Activated CD4-positive, alpha-beta T cell treated with anti-CD3 and anti-CD28 coated beads for 36 hours (primary cell): ENCODE results near the gene GHRL. TPM values are rescaled to one million over a fixed set of nuclear protein-coding genes. Genes with fewer than 3 reads are reported as not detected.

Source experiments
- ATAC-seq: fragments of 200-7000 bp; cut with Tn5 transposase; one replicate; pipeline ENCODE4 v1.10.0; 2021; ENCODE audit warnings: mild to moderate bottlenecking, moderate library complexity
- CTCF ChIA-PET: fragments of 350-600 bp; sonication (Branson Sonifier 250); formaldehyde crosslinking; loops from one replicate; lab custom pipeline; 2021; ENCODE audit warnings: antibody characterized with exemption; lab: Charles Lee
- POLR2A ChIA-PET: fragments of 350-600 bp; sonication (Branson Sonifier 250); formaldehyde crosslinking; loops from one replicate; lab custom pipeline; 2021; ENCODE audit warnings: antibody characterized with exemption, inconsistent platforms; lab: Charles Lee
- DNase-seq: peaks from one replicate; pipeline ENCODE4 v3.0.0-alpha.2; 2020
- H3K27ac Mint-ChIP-seq: one replicate; pipeline ENCODE4 v1.8.0; 2021; ENCODE audit warnings: mixed read lengths
- H3K27me3 Mint-ChIP-seq: one replicate; pipeline ENCODE4 v1.8.0; 2021; ENCODE audit warnings: mixed read lengths
- H3K36me3 Mint-ChIP-seq: one replicate; pipeline ENCODE4 v1.8.0; 2021; ENCODE audit warnings: low read depth, mixed read lengths
- H3K4me1 Mint-ChIP-seq: one replicate; pipeline ENCODE4 v1.8.0; 2021; ENCODE audit warnings: mixed read lengths
- H3K4me3 Mint-ChIP-seq: one replicate; pipeline ENCODE4 v1.8.0; 2021; ENCODE audit warnings: mild to moderate bottlenecking, moderate library complexity, mixed read lengths
- H3K9me3 Mint-ChIP-seq: one replicate; pipeline ENCODE4 v1.8.0; 2021; ENCODE audit warnings: low read depth, mixed read lengths
- intact Hi-C, 2 experiments: fragments of 100-400 bp; cut with DNase I in 1 of 2; cut with micrococcal nuclease in 1 of 2; formaldehyde crosslinking; loops; one replicate each; pipeline versions ENCODE4 v1.14.2 to v1.15.1; 2022 to 2024; cut with DNase I, micrococcal nuclease
- microRNA-seq: library from miRNA; unstranded; fragments of <30 nt; microRNA quantifications from one replicate; pipeline ENCODE4 v1.2.0, GENCODE V29; 2021; ENCODE audit warnings: borderline replicate concordance
- total RNA-seq, 2 experiments: library from RNA; stranded (reverse); gene quantifications; one replicate each; pipeline ENCODE4 v1.2.3, GENCODE V29; 2021

The GHRL gene
- total RNA-seq, 2 experiments from 2014 or later = 0.19 to 0.30 TPM

DNA sequence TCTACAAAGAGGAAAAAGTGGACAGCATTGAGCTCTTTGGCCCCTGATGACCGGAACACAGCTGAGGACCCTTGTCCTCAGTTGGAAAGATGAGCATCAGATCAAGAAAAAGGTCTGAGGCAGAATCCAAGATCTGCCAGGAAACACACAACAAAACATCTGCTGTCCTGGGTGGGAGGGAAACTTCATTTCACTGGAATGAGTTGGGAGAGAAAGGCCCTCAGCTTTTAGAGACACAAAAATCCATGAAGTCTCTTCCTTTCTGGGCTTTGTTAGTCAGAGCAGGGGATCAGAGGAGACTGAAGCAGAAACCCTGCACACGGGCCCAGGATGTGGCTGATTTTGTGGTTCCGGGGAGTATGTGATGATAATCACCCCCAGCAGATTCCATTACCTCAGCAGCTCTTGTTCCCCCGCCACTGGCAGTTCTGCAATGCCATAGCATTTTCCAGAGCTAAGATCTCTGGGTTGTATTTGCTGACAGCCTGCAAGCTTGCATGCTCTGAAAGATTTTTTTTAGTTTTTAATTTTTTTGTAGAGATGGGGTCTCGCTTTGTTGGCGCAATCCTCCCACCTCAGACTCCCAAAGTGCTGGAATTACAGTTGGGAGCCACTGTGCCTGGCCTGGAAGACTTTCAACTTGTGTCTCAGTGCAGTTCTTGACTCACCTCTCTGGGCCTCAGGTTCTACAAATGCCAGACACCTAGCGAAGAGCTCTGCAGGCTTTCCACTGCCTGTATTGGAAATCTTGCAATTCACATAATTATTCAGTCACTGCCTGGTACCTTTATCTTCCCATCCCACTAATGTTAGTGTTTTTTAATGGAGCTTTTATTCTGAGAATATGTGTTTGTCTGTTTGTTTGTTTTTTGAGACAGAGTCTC lies 50.3 kb downstream of the GHRL start:
- Mint-ChIP-seq H3K4me3 (peak overlapping the region; percentile 42), H3K9me3 (peaks cover 12% of the 10 kb centered on the region), H3K27ac (peak overlapping the region; percentile 93), H3K27me3 (no peaks in the 10 kb centered on the region), H3K36me3 (peaks cover 33% of the 10 kb centered on the region), H3K4me1 (peaks cover 62% of the 10 kb centered on the region)
- DNase-seq (peak; percentile 91), ATAC-seq (peak; percentile 94)
- CTCF ChIA-PET = interaction anchor here (0.6 to 1.8 kb wide), 14 partner anchors 9 to 224 kb away, joined by 3 to 10 read pairs (median 3); no protein-coding TSS in a partner anchor
- POLR2A ChIA-PET = interaction anchor here (0.6 to 2.1 kb wide), 4 partner anchors 34 to 101 kb away, joined by 3 to 7 read pairs (median 3); partner anchors contain the start of gene VHL
- intact Hi-C loops = loop anchor here (1.0 to 10.0 kb wide), 5 partner anchors 14 to 1382 kb away; partner anchors contain the start of genes BRK1 (in 1 of the 2) and MTMR14 (in 1 of the 2)

GRCh38 chr3:10240799-10241198 lies 51.9 kb downstream of the GHRL start:
- DNase-seq (no peak), ATAC-seq (no peak)
- no peak overlapping the region for H3K27ac Mint-ChIP-seq
- H3K9me3 Mint-ChIP-seq = peaks cover 8% of the 10 kb centered on the region
- H3K4me1 Mint-ChIP-seq = peaks cover 62% of the 10 kb centered on the region
- intact Hi-C loops = loop anchor here (5.0 to 10.0 kb wide), 4 partner anchors 123 to 1384 kb away; partner anchors contain the start of genes BRK1 (in 1 of the 2) and MTMR14 (in 1 of the 2)
- H3K36me3 Mint-ChIP-seq = peaks cover 38% of the 10 kb centered on the region
- ChIA-PET POLR2A (interaction anchor here (2.1 kb wide), 1 partner anchor 47 kb away, joined by 7 read pairs; no protein-coding TSS in a partner anchor), CTCF (no interaction called here)
- no peaks in the 10 kb centered on the region for H3K27me3 Mint-ChIP-seq
- no peak overlapping the region for H3K4me3 Mint-ChIP-seq

DNA sequence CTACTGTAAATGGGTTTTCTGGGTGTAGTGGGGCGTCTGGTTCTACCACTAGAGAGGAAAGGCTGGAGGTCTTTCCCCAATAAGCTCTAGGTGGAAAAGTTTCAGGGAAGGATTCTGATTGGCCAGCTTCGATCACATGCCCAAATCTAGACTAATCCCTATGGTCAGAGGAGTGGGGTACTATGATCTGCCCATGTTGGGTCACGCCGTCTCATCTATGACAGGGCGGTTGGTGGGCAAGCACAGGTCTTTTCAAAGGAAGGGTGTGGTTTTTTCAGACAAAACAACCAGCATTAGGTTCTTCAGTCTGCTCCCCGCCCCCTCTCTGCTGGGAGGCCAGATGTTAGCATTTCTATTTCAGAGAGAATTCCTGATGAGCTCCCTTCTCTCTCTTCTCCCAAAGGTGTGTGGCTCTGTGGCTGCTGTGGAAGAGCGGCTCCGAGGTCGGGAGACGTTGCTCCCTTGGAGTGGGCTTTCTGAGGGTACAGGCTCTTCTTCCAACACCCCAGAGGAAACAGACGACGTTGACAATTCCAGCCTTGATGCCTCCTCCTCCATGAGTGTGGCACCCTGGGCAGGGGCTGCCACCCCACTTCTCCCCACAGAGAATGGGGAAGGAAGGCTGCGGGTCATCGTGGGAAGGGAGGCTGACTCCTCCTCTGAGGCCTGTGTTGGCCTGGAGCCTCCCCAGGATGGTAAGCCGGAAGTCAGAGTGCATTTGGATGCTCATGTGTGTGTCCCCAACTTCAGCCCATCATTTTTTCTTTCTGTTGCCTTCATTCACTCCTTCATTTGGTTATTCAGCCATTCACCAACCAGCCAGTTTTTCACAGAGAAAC lies 54.2 kb downstream of the GHRL start:
- H3K9me3 Mint-ChIP-seq = no peaks in the 10 kb centered on the region
- H3K4me1 Mint-ChIP-seq = peaks cover 46% of the 10 kb centered on the region
- peak; percentile 34 for ATAC-seq
- no peaks in the 10 kb centered on the region for H3K27me3 Mint-ChIP-seq
- H3K27ac Mint-ChIP-seq = peak overlapping the region; percentile 85
- peaks cover 24% of the 10 kb centered on the region for H3K36me3 Mint-ChIP-seq
- POLR2A ChIA-PET = no interaction called here
- DNase-seq = peak; percentile 49
- H3K4me3 Mint-ChIP-seq = no peak overlapping the region
- CTCF ChIA-PET = interaction anchor here (1.3 to 2.5 kb wide), 3 partner anchors 10 to 25 kb away, joined by 3 to 9 read pairs (median 4); no protein-coding TSS in a partner anchor
- intact Hi-C loops = loop anchor here in 1 of 2 experiments (1.0 kb wide), 1 partner anchor 9 kb away; no protein-coding TSS in a partner anchor

Small RNAs within 50 kb of the gene (microRNA-seq; reads per million reads assigned to microRNA genes)
- gene MIR378B = not detected

Other genes with a start within 250 kb of the GHRL start
- not detected for gene FANCD2OS, start 184.7 kb downstream of the GHRL start, total RNA-seq
- 10 to 100 TPM; 83.4 to 86.6 TPM for gene BRK1, start 177.3 kb downstream of the GHRL start, total RNA-seq
- gene VHL, start 151.2 kb downstream of the GHRL start, total RNA-seq = 10 to 100 TPM; 49.8 to 52.4 TPM
- gene IRAK2, start 128.0 kb downstream of the GHRL start, total RNA-seq = 1 to 10 TPM; 3.9 to 4.0 TPM
- 10 to 100 TPM; 40.0 to 40.2 TPM for gene TATDN2, start 44.5 kb downstream of the GHRL start, total RNA-seq
- 10 to 100 TPM; 89.9 to 92.0 TPM for gene SEC13, start 28.2 kb upstream of the GHRL start, total RNA-seq
- gene ATP2B2, start 212.6 kb upstream of the GHRL start, total RNA-seq = under 1 TPM in 1 of 2 experiments, not detected in 1; 0.05 TPM